Liver (tissue), 9 donors: Measurements from ENCODE around the gene HDGFL3. TPM values are rescaled to one million over a fixed set of nuclear protein-coding genes. Genes with fewer than 3 reads are reported as not detected.

Source experiments
- DNase-seq: peaks from one replicate; pipeline ENCODE4 v3.0.0-alpha.2; 2017; ENCODE audit warnings: low spot score
- H3K27ac ChIP-seq, 2 donors: one replicate each; pipeline ENCODE4 v1.7.0; 2013; ENCODE audit warnings: inconsistent platforms in 2 of 2, low read length in 2 of 2, control low read depth in 1 of 2, low read depth in 1 of 2, mild to moderate bottlenecking in 1 of 2
- H3K27me3 ChIP-seq, 4 donors: one replicate each; pipeline versions ENCODE4 v1.6.1 to v1.7.0; 2013; ENCODE audit warnings: low read length in 3 of 4, inconsistent platforms in 1 of 4, mild to moderate bottlenecking in 1 of 4, moderate library complexity in 1 of 4; ENCODE audit not compliant: control insufficient read depth in 4 of 4, insufficient read depth in 4 of 4
- H3K36me3 ChIP-seq, 4 donors: one replicate each; pipeline versions ENCODE4 v1.6.1 to v1.7.0; 2013; ENCODE audit warnings: low read length in 3 of 4, mild to moderate bottlenecking in 3 of 4, low read depth in 1 of 4, moderate library complexity in 1 of 4; ENCODE audit not compliant: control insufficient read depth in 4 of 4, insufficient read depth in 3 of 4
- H3K4me1 ChIP-seq, 4 donors: one replicate each; pipeline versions ENCODE4 v1.6.1 to v1.7.0; 2013; ENCODE audit warnings: low read length in 3 of 4, mild to moderate bottlenecking in 3 of 4, moderate library complexity in 1 of 4; ENCODE audit not compliant: control insufficient read depth in 4 of 4, insufficient read depth in 4 of 4
- H3K4me3 ChIP-seq, 3 donors: one replicate each; pipeline versions ENCODE4 v1.6.1 to v1.7.0; 2013; ENCODE audit warnings: low read length in 3 of 3, control low read depth in 1 of 3, low read depth in 1 of 3, mild to moderate bottlenecking in 1 of 3
- H3K9ac ChIP-seq, 2 donors: one replicate each; pipeline ENCODE4 v1.7.0; 2013; ENCODE audit warnings: low read length in 2 of 2, mild to moderate bottlenecking in 2 of 2, moderate library complexity in 2 of 2, control low read depth in 1 of 2, low read depth in 1 of 2
- H3K9me3 ChIP-seq, 4 donors: one replicate each; pipeline versions ENCODE4 v1.6.1 to v1.7.0; 2013; ENCODE audit warnings: low read length in 3 of 4; ENCODE audit not compliant: control insufficient read depth in 4 of 4
- EGR1 ChIP-seq, 2 donors: IDR thresholded peaks; 2 replicates each; pipeline ENCODE4 v1.6.1; 2016 to 2018; ENCODE audit warnings: antibody characterized with exemption in 2 of 2, low read depth in 2 of 2
- FOXA1 ChIP-seq: IDR thresholded peaks from 2 replicates; pipeline ENCODE4 v1.6.1; 2016; ENCODE audit warnings: antibody characterized with exemption
- FOXA2 ChIP-seq: IDR thresholded peaks from 2 replicates; pipeline ENCODE4 v1.6.1; 2016; ENCODE audit warnings: antibody characterized with exemption
- GABPA ChIP-seq, 2 donors: IDR thresholded peaks in 1 of 2; conservative IDR thresholded peaks in 1 of 2; 2 replicates each; pipeline ENCODE4 v1.6.1; 2016; ENCODE audit warnings: antibody characterized with exemption in 2 of 2, mild to moderate bottlenecking in 1 of 2, moderate library complexity in 1 of 2
- HNF4A ChIP-seq, 2 donors: conservative IDR thresholded peaks; 2 replicates each; pipeline ENCODE4 v1.6.1; 2016; ENCODE audit warnings: antibody characterized with exemption in 2 of 2, mild to moderate bottlenecking in 2 of 2
- MAX ChIP-seq: IDR thresholded peaks from 2 replicates; pipeline ENCODE4 v1.6.1; 2016; ENCODE audit warnings: antibody characterized with exemption
- NR2F2 ChIP-seq: IDR thresholded peaks from 2 replicates; pipeline ENCODE4 v1.6.1; 2016; ENCODE audit warnings: antibody characterized with exemption
- RAD21 ChIP-seq, 2 donors: IDR thresholded peaks; 2 replicates each; pipeline ENCODE4 v1.6.1; 2016; ENCODE audit warnings: antibody characterized with exemption in 2 of 2, mild to moderate bottlenecking in 2 of 2
- REST ChIP-seq: IDR thresholded peaks from 2 replicates; pipeline ENCODE4 v1.6.1; 2016; ENCODE audit warnings: antibody characterized with exemption, mild to moderate bottlenecking
- RXRA ChIP-seq, 2 donors: IDR thresholded peaks; 2 replicates each; pipeline ENCODE4 v1.6.1; 2017 to 2018; ENCODE audit warnings: antibody characterized with exemption in 2 of 2, mild to moderate bottlenecking in 1 of 2
- SP1 ChIP-seq: IDR thresholded peaks from 2 replicates; pipeline ENCODE4 v1.6.1; 2018; ENCODE audit warnings: antibody characterized with exemption, mild to moderate bottlenecking
- TAF1 ChIP-seq: conservative IDR thresholded peaks from 2 replicates; pipeline ENCODE4 v1.6.1; 2016; ENCODE audit warnings: antibody characterized with exemption, mild to moderate bottlenecking
- YY1 ChIP-seq: IDR thresholded peaks from 2 replicates; pipeline ENCODE4 v1.6.1; 2016; ENCODE audit warnings: antibody characterized with exemption, mild to moderate bottlenecking
- ZBTB33 ChIP-seq: IDR thresholded peaks from 2 replicates; pipeline ENCODE4 v1.6.1; 2016; ENCODE audit warnings: antibody characterized with exemption
- WGBS: extraction: QIAGEN DNeasy Blood & Tissue Kit; methylation state at CpG from one replicate; pipeline ENCODE4 v1.1.7; 2013; 5-methylcytosine and 5-hydroxymethylcytosine counted together
- polyA plus RNA-seq, 2 donors: library from polyadenylated mRNA; stranded (reverse) in 1 of 2; unstranded in 1 of 2; fragments of 200-250 nt in 1 of 2; fragments of >200 nt in 1 of 2; fragmentation: Nextera tagmentation in 1 of 2; extraction: Ambion mirVana in 1 of 2; gene quantifications; one replicate each; pipeline versions ENCODE4 v1.2.1 to v1.2.3, GENCODE V29; 2013 to 2015
- total RNA-seq, 2 donors: library from RNA; depleted of rRNA; stranded (reverse); fragments of >200 nt; gene quantifications; one replicate each; pipeline ENCODE4 v1.2.3, GENCODE V29; 2014
- donor health status: healthy.
- donor health status: healthy.
- donor health status: healthy.
- donor health status: healthy.
- donor health status: healthy.

HDGFL3 gene
- total and polyA plus RNA-seq, 4 donors, result 0.44 to 3.5 (median 1.0) TPM

GRCh38 chr15:83209333-83209732 lies 1.7 kb upstream of the HDGFL3 start:
- H3K36me3 ChIP-seq, result no peaks in the 10 kb centered on the region
- no peak overlapping the region for H3K27ac ChIP-seq
- no peak overlapping the region for H3K4me3 ChIP-seq
- H3K4me1 ChIP-seq, result peaks cover 0 to 13% (median 4%) of the 10 kb centered on the region in 4 donors
- no peak for DNase-seq
- 62% methylated on average over 5 of the region's 5 CpGs for WGBS
- no peaks in the 10 kb centered on the region for H3K9me3 ChIP-seq
- TF ChIP-seq GABPA (IDR thresholded peaks at IDR 0.05 in 1 of 2, conservative IDR thresholded peaks at IDR 0.05 in 1 of 2) (no peak), YY1 (no peak), TAF1 (no peak), NR2F2 (no peak), MAX (no peak), ZBTB33 (no peak), RAD21 (IDR thresholded peaks at IDR 0.05) (no peak), FOXA1 (no peak), RXRA (IDR thresholded peaks at IDR 0.05) (no peak), EGR1 (IDR thresholded peaks at IDR 0.05; ENCODE audit: low read depth in 2 of 2) (no peak), HNF4A (conservative IDR thresholded peaks at IDR 0.05) (no peak), SP1 (no peak)
- H3K9ac ChIP-seq, result no peak overlapping the region
- peaks cover 0 to 17% (median 2%) of the 10 kb centered on the region in 4 donors for H3K27me3 ChIP-seq

GRCh38 chr15:83208367-83208661 lies 691 bp upstream of the HDGFL3 start:
- no peak overlapping the region for H3K27ac ChIP-seq
- TF ChIP-seq YY1 (no peak), RXRA (IDR thresholded peaks at IDR 0.05) (no peak), TAF1 (no peak), FOXA2 (no peak), REST (no peak)
- H3K4me1 ChIP-seq, result peaks cover 0 to 13% (median 4%) of the 10 kb centered on the region in 4 donors
- H3K9ac ChIP-seq, result no peak overlapping the region
- H3K9me3 ChIP-seq, result no peaks in the 10 kb centered on the region
- H3K4me3 ChIP-seq, result peak overlapping the region in 1 of 3 donors; percentile 72
- DNase-seq, result no peak
- 12% methylated on average over 11 of the region's 11 CpGs for WGBS
- no peaks in the 10 kb centered on the region for H3K36me3 ChIP-seq
- H3K27me3 ChIP-seq, result peaks cover 0 to 17% (median 2%) of the 10 kb centered on the region in 4 donors
